22Rv1 (cell line): ENCODE data around the gene CCNJ.
"Not testable (repeated sequence)": the region's sequence is repeated elsewhere in the genome, so short reads cannot be mapped to it uniquely, and the experiment has no call there.

Experiments
- H3K27ac ChIP-seq: fragments of 450-650 bp; 2 replicates; pipeline ENCODE4 v1.5.1; 2017
- ZFX ChIP-seq: fragments of 450-650 bp; IDR thresholded peaks from 2 replicates; pipeline ENCODE4 v1.6.1; 2017; ENCODE audit warnings: antibody characterized with exemption, borderline replicate concordance
- TF ChIP-seq, protein P1 (sequence below): fragments of 450-650 bp; IDR thresholded peaks from 2 replicates; pipeline ENCODE4 v1.5.1; 2017; ENCODE audit warnings: mild to moderate bottlenecking

The CCNJ gene

DNA sequence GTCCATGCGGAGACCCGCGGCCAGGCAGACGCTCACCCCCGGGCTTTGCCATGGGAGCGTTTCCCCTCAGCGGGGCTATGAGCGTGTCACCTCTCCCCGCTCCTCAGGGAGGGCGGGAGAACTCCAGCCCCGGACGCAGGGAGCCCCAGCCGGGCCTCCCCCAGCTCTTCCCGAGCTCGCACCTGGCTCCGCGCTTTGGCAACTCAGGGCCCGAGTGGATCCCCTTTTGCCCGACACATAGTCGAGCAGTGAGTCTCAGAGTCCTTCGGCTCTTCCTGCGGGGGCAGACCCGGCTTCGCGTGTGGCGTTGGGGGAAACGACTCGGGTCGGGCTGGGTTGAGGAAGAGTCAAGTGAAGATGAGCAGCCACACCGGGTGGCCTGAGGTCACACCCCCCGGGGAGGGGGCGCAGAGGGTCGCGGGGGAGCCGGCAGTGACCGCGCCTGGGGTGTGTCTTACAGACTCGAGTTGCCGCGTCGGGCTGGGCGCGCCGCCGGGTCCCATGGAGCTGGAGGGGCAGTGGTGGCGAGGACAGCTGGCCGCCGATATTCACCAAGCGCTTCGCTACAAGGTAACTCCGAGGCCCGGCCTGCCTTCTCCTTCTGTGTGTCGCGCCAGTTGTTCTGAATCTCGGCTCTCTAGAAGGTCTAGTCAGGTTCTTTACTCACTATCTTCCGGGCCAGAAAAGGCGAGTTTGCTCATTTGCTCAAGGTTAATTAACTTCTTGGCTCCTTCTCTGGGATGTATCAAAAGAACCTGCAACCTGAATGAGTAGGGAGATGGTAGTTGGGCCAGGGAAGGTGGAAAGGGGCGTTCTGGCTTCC lies 721 bp downstream of the CCNJ start:
- H3K27ac ChIP-seq, result peak overlapping the region; percentile 43
- TF ChIP-seq, protein P1, sequence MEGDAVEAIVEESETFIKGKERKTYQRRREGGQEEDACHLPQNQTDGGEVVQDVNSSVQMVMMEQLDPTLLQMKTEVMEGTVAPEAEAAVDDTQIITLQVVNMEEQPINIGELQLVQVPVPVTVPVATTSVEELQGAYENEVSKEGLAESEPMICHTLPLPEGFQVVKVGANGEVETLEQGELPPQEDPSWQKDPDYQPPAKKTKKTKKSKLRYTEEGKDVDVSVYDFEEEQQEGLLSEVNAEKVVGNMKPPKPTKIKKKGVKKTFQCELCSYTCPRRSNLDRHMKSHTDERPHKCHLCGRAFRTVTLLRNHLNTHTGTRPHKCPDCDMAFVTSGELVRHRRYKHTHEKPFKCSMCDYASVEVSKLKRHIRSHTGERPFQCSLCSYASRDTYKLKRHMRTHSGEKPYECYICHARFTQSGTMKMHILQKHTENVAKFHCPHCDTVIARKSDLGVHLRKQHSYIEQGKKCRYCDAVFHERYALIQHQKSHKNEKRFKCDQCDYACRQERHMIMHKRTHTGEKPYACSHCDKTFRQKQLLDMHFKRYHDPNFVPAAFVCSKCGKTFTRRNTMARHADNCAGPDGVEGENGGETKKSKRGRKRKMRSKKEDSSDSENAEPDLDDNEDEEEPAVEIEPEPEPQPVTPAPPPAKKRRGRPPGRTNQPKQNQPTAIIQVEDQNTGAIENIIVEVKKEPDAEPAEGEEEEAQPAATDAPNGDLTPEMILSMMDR, result no peak
- TF ChIP-seq ZFX, result no peak

DNA sequence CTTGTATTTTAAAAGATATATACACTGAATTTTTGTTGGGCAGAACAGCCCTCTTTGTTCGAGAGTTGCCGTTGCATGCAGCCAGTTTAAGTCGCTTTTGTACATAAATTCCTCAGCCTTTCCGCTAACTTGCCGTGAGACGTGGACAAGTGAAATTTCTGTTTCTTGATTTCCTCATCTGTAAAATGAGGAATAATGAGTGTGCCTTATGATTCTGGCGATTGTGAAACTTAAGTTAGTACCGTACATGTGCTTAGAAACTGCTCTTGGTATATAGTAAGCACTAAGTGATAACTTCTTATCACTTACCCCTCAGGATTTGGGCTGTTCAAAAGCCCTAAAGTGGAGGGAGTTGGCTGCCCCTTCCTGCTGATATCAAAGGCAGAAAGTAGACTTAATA lies 1.4 kb downstream of the CCNJ start:
- H3K27ac ChIP-seq, result no peak overlapping the region
- TF ChIP-seq ZFX, result no peak
- TF ChIP-seq, protein P1, result no peak

GRCh38 chr10:96046546-96046945 lies 3.2 kb downstream of the CCNJ start:
- no peak for TF ChIP-seq ZFX
- TF ChIP-seq, protein P1, result no peak
- no peak overlapping the region for H3K27ac ChIP-seq

GRCh38 chr10:96047004-96047649 lies 3.7 kb downstream of the CCNJ start:
- TF ChIP-seq ZFX, result no peak
- TF ChIP-seq, protein P1, result peak; percentile 17; the same call in 1 of the 2 replicates
- H3K27ac ChIP-seq, result no peak overlapping the region

DNA sequence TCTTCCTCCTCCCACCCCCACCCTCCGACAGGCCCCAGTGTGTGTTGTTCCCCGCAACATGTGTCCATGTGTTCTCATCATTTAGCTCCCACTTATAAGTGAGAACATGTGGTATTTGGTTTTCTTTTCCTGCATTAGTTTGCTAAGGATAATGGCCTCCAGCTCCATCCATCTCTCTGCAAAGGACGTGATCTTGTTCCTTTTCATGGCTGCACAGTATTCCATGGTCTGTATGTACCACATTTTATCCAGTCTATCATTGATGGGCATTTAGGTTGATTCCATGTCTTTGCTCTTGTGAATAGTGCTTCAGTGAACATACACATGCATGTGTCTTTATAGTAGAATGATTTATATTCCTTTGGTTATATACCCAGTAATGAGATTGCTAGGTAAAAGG lies 4.5 kb downstream of the CCNJ start:
- H3K27ac ChIP-seq, result not testable (repeated sequence)

GRCh38 chr10:96049340-96049739 lies 6.0 kb downstream of the CCNJ start:
- TF ChIP-seq ZFX, result no peak
- TF ChIP-seq, protein P1, result no peak
- no peak overlapping the region for H3K27ac ChIP-seq

GRCh38 chr10:96053985-96054384 lies 10.6 kb downstream of the CCNJ start:
- TF ChIP-seq, protein P1, result no peak
- TF ChIP-seq ZFX, result no peak
- H3K27ac ChIP-seq, result no peak overlapping the region
